ENCODE measurements around the gene UBE2D4.
"Not testable (repeated sequence)": the region's sequence is repeated elsewhere in the genome, so short reads cannot be mapped to it uniquely, and the experiment has no call there.

Gene UBE2D4

DNA sequence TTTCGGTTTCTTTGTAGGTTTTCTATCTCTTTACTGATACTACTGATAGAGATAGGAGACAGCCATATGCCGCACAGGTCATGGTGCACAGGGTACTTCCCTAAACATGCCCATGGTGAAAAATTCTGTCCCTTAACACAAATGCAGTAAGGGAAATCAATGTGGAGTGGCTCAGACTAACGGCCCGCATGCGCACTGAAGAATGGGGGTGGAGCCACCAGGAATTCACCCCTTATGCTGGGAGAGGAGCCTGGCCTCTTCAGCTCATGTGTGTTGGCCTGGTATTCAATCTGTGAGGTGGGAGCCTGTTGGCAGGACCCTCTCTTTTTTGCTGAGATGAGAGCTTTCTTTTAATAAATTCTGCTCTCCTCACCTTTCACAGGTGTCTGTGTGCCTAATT is 11.4 kb upstream of the UBE2D4 start:
- no peak for DNase-seq

DNA sequence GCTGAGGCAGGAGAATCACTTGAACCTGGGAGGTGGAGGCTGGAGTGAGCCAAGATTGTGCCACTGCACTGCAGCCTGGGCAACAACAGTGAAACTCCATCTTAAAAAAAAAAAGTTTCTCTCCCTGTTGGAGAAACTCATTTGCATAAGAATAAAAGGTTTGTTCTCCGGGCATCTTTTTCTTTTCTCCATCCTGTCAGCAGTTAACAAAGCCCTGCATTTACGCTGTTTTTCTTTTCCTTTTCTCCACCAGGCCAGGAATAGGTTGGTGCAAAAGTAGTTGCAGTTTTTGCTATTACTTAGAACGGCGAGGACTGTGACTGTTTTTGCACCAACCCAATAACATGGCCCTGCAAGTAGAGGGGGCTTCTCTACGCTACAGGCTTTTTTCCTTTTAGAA is 10.3 kb upstream of the UBE2D4 start:
- no peak for DNase-seq

DNA sequence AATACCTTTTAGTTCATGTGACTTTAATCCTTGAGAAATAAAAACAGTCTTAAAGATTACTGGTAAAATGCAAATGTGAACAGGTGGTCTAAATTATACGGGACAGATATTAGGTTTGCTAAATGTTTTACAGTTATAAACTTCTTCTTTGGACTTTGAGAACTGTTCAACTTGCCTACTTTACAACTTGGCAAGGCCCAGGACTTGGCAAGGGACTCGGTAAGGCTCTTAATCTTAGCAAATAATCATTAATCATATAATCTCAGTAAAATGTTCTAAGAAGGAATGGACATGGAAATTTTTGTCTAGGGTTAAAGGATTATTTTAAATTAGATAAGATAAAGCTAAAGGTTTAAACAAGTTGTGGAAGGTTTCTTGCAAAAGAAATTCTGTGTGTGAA is 4.8 kb upstream of the UBE2D4 start:
- DNase-seq = no peak

DNA sequence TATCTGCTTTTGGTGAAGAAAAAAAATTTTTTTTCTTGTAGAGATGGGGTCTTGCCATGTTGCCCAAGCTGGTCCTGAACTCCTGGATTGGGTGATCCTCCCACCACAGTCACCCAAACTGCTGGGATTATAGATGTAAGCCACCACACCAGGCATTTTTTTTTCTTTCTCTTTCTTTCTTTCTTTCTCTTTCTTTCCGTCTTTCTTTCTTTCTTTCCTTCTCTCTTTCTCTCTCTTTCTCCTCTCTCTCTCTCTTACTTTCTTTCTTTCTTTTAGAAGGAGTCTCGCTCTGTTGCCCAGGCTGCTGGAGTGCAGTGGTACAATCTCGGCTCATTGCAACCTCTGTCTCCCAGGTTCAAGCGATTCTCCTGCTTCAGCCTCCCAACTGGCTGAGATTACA is 3.5 kb upstream of the UBE2D4 start:
- DNase-seq = no peak

DNA sequence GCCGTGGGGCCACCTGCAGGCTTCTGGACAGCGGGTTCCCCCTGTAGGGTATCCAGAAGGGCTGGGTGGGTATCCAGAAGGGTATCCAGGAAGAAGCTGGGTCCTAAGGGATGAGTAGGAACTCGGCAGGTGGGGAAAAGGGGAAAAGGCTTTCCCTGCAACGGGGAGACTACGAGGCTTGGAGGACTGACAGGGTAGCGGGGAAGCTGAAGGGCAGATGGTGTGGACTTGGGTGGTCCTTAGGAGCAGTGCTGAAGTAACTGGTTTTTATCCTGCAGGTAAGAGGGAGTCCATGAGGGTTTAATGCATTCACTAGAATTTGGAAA is 525 bp downstream of the UBE2D4 start:
- no peak for DNase-seq

DNA sequence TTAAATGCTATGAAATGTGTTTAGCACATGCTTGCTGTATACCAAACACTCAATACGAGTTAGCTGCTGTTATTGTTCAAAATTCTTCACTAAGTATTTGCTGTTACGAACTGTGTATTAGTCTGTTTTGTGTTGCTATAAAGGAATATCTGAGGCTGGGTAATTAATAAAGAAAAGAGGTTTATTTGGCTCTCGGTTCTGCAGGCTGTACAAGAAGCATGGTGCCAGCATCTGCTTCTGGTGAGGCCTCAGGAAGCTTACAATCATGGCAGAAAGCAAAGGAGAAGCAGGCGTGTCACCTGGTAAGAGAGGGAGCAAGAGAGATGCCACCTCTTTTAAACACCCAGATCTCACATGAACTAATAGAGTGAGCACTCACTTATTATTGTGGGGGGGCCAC is 1.6 kb downstream of the UBE2D4 start:
- no peak for DNase-seq

DNA sequence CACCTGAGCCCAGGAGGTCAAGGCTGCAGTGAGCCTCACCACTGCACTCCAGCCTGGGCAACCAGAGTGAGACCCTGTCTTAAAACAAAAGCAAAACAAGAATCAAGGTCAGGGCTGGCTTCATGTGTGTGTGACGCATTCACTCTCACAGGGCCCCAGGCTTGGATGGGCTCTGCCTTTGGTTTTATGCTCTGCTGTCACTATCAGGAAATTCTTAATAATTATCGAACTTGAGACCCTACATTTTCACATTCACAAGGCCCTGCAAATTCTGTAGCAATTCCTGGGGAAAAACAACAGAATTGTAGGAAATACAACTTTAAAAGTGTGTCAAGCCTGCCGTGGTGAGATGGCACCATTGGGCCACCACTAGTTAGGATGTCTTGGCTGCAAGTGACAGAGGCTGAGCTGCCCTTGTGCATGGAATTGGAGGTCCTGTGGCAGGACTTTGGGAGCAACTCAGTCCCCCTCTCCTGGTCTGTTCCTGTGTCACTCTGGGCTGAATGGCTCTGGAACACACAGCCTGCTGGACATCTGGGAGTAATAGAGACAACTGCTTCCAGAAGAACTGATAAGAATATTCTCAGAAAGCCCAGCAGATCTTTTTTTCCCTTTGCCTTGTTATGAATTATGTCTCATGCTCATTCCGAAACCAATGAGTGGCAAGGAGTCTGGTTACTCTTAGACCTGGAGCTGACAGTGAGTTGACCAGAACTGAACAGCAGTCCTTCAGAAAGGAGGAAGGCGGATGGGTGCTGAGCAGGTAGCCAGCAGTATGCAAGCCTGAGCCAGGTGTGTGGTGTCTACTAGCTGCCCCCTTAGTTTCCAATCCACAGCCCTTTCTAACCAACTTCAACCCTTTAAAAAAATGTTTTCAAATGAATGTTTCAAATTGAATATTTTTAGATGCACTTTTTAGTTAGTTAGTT is 3.6 kb downstream of the UBE2D4 start:
- no peak for DNase-seq

DNA sequence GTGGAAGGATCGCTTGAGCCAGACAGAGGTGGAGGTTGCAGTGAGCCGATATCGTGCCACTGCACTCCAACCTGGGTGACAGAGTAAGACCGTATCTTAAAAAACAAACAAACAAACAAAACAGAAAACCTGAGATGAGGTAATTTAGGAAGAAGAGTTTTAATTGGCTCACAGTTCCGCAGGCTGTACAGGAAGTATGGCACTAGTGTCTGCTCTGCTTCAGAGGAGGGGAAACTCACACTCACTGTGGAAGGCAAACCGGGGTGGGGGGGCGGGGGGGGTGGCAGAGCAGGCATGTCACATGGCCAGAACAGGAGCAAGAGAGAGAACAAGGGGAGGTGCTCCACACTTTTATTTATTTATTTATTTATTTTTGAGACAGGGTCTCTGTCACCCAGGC is 5.1 kb downstream of the UBE2D4 start:
- no peak for DNase-seq

DNA sequence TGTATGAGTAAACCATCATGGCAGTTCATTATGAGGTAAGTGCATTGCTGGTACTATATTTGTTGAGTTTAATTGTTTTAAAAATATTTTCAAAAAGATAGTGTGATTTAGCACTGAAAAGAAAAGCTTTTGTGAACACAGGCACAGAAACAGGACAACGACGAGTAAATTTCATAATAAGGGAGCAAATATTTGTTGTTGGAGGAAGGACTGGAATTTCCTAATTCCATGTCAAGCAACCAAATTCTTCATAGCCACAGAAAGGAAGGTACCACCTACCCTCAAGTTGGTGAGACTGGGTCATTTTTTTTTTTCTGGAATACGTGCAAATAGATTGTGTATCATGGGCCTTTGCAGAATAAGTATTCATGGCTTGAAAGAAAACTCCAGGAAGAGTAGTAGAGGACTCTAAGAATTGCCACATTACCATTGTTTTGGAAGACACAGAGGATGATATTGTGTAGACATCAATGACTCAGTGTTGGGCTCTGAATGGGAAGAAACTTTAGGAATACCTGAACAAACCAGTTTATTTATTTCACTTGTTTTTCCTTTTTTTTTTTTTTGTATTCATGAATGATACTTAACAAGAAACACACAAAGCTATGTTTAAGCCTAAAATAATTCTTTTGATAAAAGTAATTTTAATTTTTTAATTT is 7.8 kb downstream of the UBE2D4 start:
- DNase-seq = no peak

DNA sequence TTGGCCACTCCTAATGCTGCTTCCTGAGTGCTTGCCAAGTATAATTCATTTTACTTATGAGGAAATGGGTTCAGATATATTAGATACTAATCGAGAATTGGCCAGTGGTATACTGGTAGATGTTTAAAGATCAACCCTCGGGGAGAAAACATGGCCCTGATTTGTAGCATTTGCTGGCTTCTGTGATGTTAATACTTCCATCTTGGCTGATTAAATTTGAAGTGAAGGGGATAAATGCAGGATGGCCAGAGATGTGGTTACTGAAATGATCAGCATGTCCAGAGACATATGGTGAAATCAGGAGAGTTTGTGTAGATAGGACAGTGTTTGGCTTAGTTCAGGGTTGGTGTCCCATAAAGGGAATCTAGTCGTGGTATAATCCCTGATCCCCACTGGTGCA is 11.2 kb downstream of the UBE2D4 start:
- DNase-seq = no peak

DNA sequence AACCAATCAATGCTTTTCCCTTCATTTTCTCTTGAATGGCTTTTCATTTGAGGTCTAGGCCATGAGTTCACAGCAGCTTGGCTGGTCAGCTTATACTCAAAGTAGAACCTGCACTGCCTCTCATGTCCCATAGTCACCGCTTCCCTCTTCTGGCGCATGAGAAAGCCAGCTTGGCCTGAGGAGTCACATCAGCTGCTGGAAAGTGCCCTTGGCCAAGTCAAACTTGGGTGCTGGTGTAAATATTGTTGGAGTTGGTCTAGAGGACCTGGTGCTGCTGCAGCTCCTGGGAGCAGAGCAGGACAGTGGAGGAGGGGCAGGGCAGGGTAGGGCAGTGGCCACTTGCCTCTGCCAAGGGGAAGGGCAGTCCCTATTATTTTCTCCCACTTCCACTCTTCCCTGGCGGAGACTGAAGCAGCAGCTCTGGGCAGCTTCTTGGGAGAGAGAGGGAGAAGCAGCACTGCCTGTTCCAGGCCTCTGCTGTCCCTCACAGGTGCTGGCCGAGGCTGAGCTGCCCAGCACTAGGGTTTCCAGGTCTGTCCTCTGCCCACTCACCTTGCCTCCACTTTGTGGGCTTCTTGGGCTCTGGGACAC is 12.8 kb downstream of the UBE2D4 start:
- DNase-seq = no peak

DNA sequence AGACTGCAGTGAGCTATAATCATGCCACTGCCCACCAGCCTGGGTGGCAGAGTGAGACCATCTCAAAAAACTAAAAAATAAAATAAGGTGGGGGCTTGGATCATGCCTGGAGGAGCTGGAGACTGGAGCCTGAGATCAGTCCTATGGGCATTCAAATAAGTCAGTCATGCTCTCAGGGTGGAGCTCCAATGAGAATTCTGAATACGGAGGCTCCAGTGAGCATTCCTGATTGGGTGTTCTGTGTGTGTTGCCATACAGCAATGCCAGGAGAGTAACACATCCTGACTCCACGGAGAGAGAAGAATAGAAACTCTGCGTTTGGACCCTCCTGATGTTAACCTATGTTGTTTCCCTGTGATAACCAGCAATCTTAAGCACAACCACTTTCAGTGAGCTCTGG is 16.0 kb downstream of the UBE2D4 start:
- no peak for DNase-seq

DNA sequence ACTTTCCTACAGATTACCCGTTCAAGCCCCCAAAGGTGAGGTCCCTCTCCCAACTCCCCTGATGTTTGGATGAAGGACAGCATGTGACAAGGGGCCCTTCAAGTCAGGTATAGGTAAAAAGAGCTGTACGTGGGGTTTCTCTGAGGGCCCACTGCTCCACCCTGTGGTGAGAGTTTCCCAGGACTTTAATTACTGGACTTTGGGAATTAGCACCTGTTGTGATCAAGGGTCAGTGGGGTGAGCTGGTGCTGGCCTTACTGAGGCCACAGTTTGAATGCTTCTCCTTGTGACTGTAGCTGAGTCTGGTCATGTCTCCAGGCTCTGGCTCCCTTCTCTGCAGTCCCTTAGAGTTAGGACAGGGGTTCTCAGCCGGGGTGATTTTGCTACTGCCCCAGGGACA is 16.8 kb downstream of the UBE2D4 start:
- no peak for DNase-seq

DNA sequence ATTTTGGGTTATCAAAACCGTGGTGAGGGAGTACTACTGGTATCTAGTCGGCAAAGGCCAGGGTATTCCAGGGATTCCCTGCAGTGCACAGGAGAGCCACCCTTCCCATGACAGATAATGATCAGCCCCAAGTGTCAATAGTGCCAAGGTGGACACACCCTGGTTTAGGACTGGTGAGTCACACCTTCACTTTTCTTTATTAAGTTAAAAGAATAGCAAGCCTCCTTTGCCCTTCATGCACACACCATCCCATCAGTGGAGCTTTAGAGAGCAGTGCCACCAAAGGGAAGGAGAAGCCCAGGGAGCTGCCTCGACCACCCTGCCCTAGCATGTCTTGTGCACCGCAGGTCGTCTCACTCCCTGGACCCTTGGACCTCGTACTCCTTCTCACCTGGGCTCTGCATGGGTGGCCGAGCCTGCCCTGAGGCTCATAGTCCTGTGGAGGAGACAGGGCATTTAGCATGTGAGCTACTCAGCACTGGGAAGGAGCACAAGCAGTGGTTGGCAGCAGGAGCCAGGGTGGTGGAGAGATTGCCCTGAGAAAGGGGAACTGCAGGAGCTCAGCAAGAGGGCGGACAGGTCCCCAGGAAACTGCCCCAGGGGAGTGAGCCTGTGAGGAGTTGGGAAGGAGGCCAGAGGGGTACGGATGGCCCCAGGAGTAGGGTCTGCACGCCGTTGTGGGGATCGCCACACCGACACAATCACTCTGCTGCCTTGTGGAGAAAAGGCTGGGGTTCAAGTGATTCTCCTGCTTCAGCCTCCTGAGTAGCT is 17.4 kb downstream of the UBE2D4 start:
- DNase-seq = no peak

DNA sequence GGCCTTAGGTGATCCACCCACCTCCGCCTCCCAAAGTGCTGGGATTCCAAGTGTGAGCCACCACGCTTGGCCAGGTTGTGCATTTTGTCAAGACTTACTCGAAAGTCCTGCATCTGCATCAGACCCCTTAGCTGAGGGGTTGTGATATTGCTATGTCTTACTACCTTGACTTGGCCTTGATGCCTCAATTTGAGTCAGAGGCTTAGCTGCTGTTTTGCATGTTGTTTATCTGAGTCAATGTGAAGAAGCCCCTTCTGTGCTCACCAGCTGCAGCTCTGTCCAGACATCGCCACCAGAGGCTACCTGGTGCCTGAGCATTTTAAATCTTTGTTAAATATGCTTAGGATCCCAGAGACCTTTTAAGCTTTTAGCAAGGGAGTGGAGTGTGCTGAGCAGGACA is 18.1 kb downstream of the UBE2D4 start:
- no peak for DNase-seq

DNA sequence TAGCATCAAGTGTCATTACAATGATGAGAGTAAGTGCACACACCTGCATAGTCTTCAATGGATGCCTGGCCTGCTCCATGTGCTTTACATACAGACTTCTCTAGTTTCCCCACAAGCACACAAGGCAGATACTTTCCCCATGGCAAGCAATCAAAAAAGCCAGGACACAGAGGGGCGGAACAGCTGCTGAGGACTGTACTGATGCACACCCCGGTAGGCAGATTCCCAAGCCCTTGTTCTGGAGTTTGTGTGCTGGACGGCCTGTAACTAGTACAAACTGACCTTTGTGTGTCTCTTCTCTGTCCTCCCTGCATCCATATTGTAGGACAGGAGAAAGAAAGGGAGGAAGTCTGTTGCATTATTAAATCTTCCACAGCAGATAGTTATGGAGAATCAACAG is 25.8 kb downstream of the UBE2D4 start:
- DNase-seq = no peak

DNA sequence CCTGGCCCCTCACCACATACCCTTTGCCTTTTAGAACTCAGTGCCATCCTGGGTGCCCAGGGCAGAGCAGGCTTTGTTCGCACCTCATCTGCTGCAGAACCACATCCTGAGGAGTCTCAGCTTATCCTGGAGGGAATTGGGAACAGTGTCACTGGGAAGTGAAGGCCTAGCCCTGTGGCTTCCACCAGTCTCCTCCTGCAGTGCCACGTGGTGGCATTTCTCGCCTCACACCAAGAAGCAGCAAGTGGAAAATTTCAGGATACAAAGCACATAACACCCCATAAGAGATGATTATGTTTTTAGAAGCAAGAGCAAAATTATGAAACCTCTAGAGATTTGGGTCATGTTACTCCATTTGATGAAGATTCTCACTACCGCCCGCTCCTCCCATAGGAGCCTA is 26.8 kb downstream of the UBE2D4 start:
- DNase-seq = no peak

DNA sequence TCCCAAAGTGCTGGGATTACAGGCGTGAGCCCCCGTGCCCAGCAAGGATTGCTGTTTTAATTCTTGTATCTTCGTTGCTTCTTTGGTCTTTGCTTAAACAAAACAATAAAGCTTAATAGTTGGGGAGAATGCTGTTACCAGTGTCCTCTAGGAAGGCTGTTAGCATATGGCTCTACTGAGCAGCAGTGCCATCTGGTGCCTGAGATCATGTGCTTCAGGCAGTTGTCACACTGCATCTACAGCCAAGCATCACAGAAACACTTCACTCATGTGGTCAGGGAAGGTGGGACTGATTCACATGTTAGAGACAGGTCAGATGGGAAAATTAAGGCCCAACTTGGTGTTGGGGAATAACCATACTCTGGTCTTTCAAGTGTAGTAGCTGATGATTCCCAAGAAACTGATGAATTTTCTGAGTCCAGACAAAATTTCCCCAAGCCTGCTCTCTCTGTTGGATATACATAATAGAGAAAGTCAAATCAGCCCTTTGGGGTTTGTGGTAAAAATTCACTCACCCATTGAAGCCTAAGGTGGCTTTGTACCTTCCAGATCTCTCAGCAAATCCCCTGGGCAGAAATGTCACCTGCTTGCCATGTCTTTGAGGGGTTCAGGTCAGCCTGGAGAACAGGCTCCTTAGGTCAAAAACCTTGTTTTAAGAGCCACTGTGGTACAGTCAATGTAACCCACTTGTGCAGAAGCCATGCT is 28.4 kb downstream of the UBE2D4 start:
- peak; percentile 9 for DNase-seq

DNA sequence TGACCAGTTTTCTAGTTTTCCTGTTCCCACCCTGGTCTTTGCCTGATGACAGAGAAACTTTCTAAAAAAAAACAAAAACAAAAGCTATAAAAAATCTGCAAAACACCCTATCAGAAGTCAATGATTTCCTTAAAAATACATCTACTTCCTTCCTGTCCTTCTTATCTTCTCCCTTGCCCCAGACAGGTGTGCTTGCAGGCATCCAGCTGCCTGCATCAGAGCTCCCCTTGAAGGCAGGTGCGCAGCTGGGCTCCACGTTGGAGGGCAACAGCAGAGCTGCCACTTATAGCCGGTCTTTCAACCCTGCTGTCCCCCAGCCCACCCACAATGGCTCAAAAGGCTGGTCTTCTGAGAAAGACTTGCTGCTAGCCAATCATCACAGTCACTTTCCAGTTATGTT is 29.8 kb downstream of the UBE2D4 start:
- no peak for DNase-seq

DNA sequence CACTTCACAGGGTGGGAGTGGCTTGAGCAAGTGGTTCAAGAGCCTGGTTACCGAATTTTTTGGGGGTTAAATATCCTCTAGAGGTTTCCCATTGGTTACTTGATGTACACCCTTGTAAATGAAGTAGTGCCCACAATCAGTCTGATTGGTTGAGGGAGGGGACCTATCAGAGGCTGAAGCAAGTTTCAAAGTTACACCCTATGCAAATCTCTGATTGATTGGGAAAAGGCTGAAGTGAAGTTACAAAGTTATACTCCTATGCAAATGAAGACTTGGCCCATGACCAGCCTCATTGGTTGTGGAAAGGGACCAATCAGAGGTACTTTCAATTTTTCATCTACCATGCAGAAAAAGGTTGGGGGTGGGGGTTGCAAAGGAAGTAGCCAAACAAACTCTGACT is 34.7 kb downstream of the UBE2D4 start:
- no peak for DNase-seq

DNA sequence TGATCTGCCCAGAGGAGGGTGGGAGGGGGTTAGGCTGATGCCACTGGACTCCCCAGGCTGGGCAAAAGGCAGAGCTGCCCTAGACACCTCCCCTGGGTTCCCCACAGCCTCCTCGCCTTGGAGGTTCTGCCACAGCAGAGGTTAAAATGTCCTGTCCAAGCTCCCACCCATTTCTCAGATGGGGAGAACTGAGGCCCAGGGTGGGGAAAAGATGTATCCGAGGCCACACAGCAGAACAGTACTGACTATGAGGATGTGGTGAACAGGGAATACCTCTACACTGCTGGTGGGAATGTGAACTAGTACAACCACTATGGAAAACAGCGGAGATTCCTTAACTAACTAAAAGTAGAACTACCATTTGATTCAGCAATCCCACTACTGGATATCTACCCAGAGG is 40.2 kb downstream of the UBE2D4 start:
- not testable (repeated sequence) for DNase-seq

DNA sequence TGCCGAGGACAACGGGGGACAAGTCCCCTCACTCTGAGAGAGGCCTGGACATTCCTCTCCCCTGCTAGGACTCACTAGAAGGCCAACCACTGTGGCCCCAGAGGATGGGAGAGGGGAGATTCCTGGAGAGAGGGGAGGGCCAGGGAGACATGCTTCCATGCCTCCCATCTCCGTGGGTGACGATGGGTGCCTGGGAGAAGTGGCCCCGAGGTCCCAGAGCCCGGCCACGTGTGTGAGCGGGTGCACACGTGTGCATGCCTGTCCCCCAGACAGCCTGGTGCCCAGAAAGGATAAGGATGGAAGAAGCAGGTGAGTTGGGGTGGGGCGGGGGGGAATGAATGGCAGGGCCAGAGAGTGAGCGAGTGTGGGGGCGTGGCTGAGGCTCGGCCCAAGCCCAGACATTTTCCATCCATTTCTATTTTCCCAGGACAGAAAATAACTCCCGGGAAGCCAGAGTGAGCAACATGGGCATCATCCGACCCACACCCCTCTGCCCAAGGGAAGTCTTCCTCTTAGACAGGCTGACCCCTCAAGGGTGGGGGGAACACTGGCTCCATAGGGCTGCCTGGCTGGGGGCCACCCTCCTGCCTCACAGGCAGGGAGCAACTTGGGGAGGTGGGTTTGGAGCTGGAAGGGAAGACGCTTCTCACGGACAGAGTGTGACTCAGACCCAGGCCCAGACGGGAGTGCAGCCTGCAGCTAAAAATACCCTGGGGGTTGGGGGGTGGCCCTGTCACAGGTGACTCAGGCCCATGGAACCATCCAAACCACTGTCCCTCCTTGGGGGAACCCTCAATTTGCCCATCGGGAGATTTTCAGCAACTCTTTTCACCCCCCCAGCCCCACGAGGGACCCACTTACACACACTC is 42.2 kb downstream of the UBE2D4 start:
- not testable (repeated sequence) for DNase-seq
